Astrocyte (in vitro differentiated cells and primary cell): ENCODE results near the gene IGDCC3. TPM values are rescaled to one million over a fixed set of nuclear protein-coding genes. Genes with fewer than 3 reads are reported as not detected.
A peak's percentile ranks its signal among the peaks of the same experiment; 100 is the strongest.

ENCODE experiments used
- DNase-seq: peaks from one replicate; pipeline ENCODE4 v3.0.0-alpha.2; 2010; ENCODE audit warnings: low read depth
- FAIRE-seq: peaks from 2 replicates; lab custom pipeline; 2011; peaks lifted over from hg19 to GRCh38; lab: Jason Lieb, UNC
- H2AFZ ChIP-seq: 2 replicates; pipeline ENCODE4 v1.6.0; 2012; ENCODE audit warnings: low read depth, low read length, inconsistent platforms
- H3K27ac ChIP-seq: 2 replicates; pipeline ENCODE4 v1.5.1; 2011; ENCODE audit warnings: low read depth, low read length, inconsistent platforms
- H3K27me3 ChIP-seq: 2 replicates; pipeline ENCODE4 v1.6.0; 2011; ENCODE audit warnings: low read length, inconsistent platforms; ENCODE audit not compliant: insufficient read depth
- H3K36me3 ChIP-seq: 2 replicates; pipeline ENCODE4 v1.5.1; 2011; ENCODE audit warnings: low read length, inconsistent platforms; ENCODE audit not compliant: insufficient read depth
- H3K4me1 ChIP-seq: 2 replicates; pipeline ENCODE4 v1.5.1; 2011; ENCODE audit warnings: low read length, inconsistent platforms; ENCODE audit not compliant: insufficient read depth
- H3K4me2 ChIP-seq: 2 replicates; pipeline ENCODE4 v1.6.0; 2012; ENCODE audit warnings: low read length, inconsistent platforms
- H3K4me3 ChIP-seq: 2 replicates; pipeline ENCODE4 v1.5.1; 2011; ENCODE audit warnings: low read depth, mild to moderate bottlenecking, low read length, inconsistent platforms; ENCODE audit not compliant: insufficient read depth
- H3K79me2 ChIP-seq: 2 replicates; pipeline ENCODE4 v1.6.0; 2012; ENCODE audit warnings: mild to moderate bottlenecking, low read length, inconsistent platforms; ENCODE audit not compliant: insufficient read depth
- H3K9ac ChIP-seq: 2 replicates; pipeline ENCODE4 v1.6.0; 2012; ENCODE audit warnings: mild to moderate bottlenecking, low read length, inconsistent platforms
- H3K9me3 ChIP-seq: 2 replicates; pipeline ENCODE4 v1.5.1; 2012; ENCODE audit warnings: low read depth, mild to moderate bottlenecking, low read length, inconsistent platforms; ENCODE audit not compliant: insufficient read depth
- H4K20me1 ChIP-seq: 2 replicates; pipeline ENCODE4 v1.6.0; 2012; ENCODE audit warnings: low read length, inconsistent platforms; ENCODE audit not compliant: insufficient read depth
- H3K27ac Mint-ChIP-seq: one replicate; pipeline ENCODE4 v1.8.0; 2021; ENCODE audit warnings: mild to moderate bottlenecking, mixed read lengths; ENCODE audit not compliant: unreplicated experiment
- H3K27me3 Mint-ChIP-seq: one replicate; pipeline ENCODE4 v1.8.0; 2021; ENCODE audit warnings: low read depth, mixed read lengths; ENCODE audit not compliant: unreplicated experiment
- H3K36me3 Mint-ChIP-seq: one replicate; pipeline ENCODE4 v1.8.0; 2021; ENCODE audit warnings: low read depth, mixed read lengths; ENCODE audit not compliant: unreplicated experiment
- H3K4me1 Mint-ChIP-seq: one replicate; pipeline ENCODE4 v1.8.0; 2021; ENCODE audit warnings: low read depth, mixed read lengths; ENCODE audit not compliant: unreplicated experiment
- H3K4me3 Mint-ChIP-seq: one replicate; pipeline ENCODE4 v1.8.0; 2021; ENCODE audit warnings: mild to moderate bottlenecking, moderate library complexity, mixed read lengths; ENCODE audit not compliant: unreplicated experiment
- H3K9me3 Mint-ChIP-seq: one replicate; pipeline ENCODE4 v1.8.0; 2021; ENCODE audit warnings: mild to moderate bottlenecking, mixed read lengths; ENCODE audit not compliant: unreplicated experiment
- CTCF ChIP-seq: IDR thresholded peaks from 2 replicates; pipeline ENCODE4 v1.5.1; 2011; ENCODE audit warnings: low read depth, mild to moderate bottlenecking, inconsistent platforms, low read length, moderate library complexity; ENCODE audit not compliant: insufficient read depth
- EZH2 ChIP-seq: IDR thresholded peaks from 2 replicates; pipeline ENCODE4 v1.6.1; 2012; ENCODE audit warnings: mild to moderate bottlenecking, low read length, inconsistent platforms; ENCODE audit not compliant: insufficient read depth
- total RNA-seq: library from RNA; stranded (reverse); gene quantifications from 2 replicates; pipeline ENCODE4 v1.2.1, GENCODE V29; 2021

IGDCC3 gene
- total RNA-seq, 1 donor from 2014 or later = 11.0 TPM

DNA sequence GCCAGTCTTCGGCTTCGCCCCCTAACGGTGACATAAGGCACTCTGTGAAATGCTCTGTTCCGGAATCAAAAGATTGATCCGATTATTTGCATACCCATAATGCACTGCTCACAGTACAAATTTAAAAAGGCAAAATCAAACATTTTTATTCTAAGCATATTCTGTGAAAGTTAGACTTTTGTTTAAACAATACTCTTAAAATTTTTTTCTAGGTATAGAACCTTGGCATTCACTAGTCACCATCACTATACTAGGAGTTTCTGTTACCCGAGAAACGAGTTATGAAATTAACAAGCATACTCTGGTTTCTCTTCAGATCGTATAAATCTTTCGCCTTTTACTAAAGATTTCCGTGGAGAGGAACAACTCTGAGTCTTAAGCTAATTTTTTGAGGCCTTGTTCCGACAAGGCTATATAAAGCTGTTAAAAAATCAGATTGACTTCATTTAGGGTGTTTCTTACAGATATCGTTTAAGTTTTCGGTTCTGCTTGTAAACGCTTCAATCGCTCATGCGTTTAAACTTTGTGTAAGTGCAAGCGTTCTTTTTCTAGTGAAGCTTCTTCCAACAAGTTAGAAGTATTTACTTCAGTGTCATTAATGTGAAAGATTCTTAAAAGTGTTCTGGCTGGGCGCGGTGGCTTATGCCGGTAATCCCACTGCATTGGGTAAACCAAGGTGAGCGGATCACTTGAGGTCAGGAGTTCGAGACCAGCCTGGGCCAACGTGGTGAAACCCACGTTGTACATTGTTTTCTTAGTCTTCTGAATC lies 73.2 kb downstream of the IGDCC3 start, which contains the start of gene RNU5B-1:
TSS of gene RNU5B-1 (plus strand) at position 297 of the 769 bp plus-strand sequence.
- H3K4me1 Mint-ChIP-seq = peaks cover 1% of the 10 kb centered on the region
- Histone ChIP-seq H3K9me3 (no peaks in the 10 kb centered on the region), H3K9ac (peak within 1 kb of the TSS; percentile 89), H4K20me1 (peaks cover 5% of the 10 kb centered on the region), H3K27ac (peak within 1 kb of the TSS; percentile 100), H3K36me3 (no peaks in the 10 kb centered on the region), H3K4me1 (peaks cover 8% of the 10 kb centered on the region), H3K4me2 (peak within 1 kb of the TSS; percentile 93), H3K4me3 (peak within 1 kb of the TSS; percentile 73), H3K27me3 (no peaks in the 10 kb centered on the region), H3K79me2 (no peaks in the 10 kb centered on the region), H2AFZ (peak within 1 kb of the TSS; percentile 86)
- H3K27me3 Mint-ChIP-seq = no peaks in the 10 kb centered on the region
- DNase-seq = peak; percentile 98
- H3K27ac Mint-ChIP-seq = peak within 1 kb of the TSS; percentile 99
- H3K4me3 Mint-ChIP-seq = peak within 1 kb of the TSS; percentile 83
- H3K9me3 Mint-ChIP-seq = no peaks in the 10 kb centered on the region
- TF ChIP-seq EZH2 (no peak), CTCF (peak; percentile 99)
- FAIRE-seq = peak; percentile 54
- no peaks in the 10 kb centered on the region for H3K36me3 Mint-ChIP-seq

DNA sequence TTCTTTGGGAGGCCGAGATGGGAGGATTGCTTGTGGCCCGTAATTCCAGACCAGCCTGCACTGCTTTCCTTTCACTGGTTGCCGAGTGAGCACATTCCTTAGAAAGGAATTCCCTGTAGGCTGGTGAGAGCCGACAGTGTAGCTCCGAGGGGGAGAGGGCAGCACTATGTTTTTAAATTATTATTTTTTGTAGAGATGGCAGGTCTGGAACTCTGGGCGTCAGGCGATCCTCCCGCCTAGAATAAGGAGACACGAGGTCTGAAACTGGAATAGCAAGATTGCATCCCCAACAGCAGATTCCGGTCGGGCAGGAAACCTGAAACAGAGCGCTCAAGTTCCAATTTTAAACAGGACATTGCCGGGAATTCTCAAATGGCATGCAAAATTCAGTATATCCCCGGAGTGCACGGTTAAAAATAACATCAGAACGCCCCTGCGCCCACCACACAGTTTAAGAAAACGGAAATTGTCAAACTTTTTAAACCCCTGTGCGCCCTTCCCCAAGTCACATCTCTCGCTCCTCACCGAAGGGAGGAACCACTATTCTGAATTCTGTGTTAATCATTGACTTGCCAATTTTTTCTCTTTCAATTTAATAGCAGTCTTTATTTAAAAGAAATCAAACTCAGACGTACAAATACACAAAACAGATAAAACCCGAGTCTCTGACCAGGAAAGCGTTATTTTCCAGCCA lies 74.0 kb downstream of the IGDCC3 start:
- H3K4me3 Mint-ChIP-seq = peak overlapping the region; percentile 83
- peak overlapping the region; percentile 99 for H3K27ac Mint-ChIP-seq
- H3K4me1 ChIP-seq = peaks cover 8% of the 10 kb centered on the region
- peak overlapping the region; percentile 86 for H2AFZ ChIP-seq
- H3K36me3 ChIP-seq = no peaks in the 10 kb centered on the region
- H4K20me1 ChIP-seq = peaks cover 5% of the 10 kb centered on the region
- H3K4me1 Mint-ChIP-seq = no peaks in the 10 kb centered on the region
- H3K4me3 ChIP-seq = peak overlapping the region; percentile 73
- FAIRE-seq = no peak
- TF ChIP-seq EZH2 (no peak), CTCF (no peak)
- no peaks in the 10 kb centered on the region for H3K9me3 Mint-ChIP-seq
- no peaks in the 10 kb centered on the region for H3K27me3 ChIP-seq
- H3K36me3 Mint-ChIP-seq = no peaks in the 10 kb centered on the region
- peak overlapping the region; percentile 93 for H3K4me2 ChIP-seq
- DNase-seq = peak; percentile 34
- H3K27ac ChIP-seq = peak overlapping the region; percentile 100
- H3K9me3 ChIP-seq = no peaks in the 10 kb centered on the region
- H3K27me3 Mint-ChIP-seq = no peaks in the 10 kb centered on the region
- peak overlapping the region; percentile 89 for H3K9ac ChIP-seq
- H3K79me2 ChIP-seq = no peaks in the 10 kb centered on the region
